Fibroblast of lung (primary cell): ENCODE results near the gene GAGE12E. TPM values are rescaled to one million over a fixed set of nuclear protein-coding genes. Genes with fewer than 3 reads are reported as not detected.
"Not testable (repeated sequence)": the region's sequence is repeated elsewhere in the genome, so short reads cannot be mapped to it uniquely, and the experiment has no call there.

ENCODE experiments used
- DNase-seq, 2 donors: peaks; one replicate each; pipeline versions ENCODE4 v3.0.0 to v3.0.0-alpha.2; 2010; ENCODE audit warnings: low read depth in 2 of 2
- H2AFZ ChIP-seq: 2 replicates; pipeline ENCODE4 v1.5.1; 2012; ENCODE audit warnings: low read length, control low read depth, inconsistent platforms
- H3K27ac ChIP-seq: 2 replicates; pipeline ENCODE4 v1.5.1; 2011; ENCODE audit warnings: low read length, control low read depth; ENCODE audit not compliant: insufficient read depth
- H3K27me3 ChIP-seq: 2 replicates; pipeline ENCODE4 v1.5.1; 2011; ENCODE audit warnings: mild to moderate bottlenecking, low read length; ENCODE audit not compliant: control insufficient read depth, insufficient read depth
- H3K36me3 ChIP-seq: 2 replicates; pipeline ENCODE4 v1.5.1; 2011; ENCODE audit warnings: low read length; ENCODE audit not compliant: control insufficient read depth, insufficient read depth
- H3K4me1 ChIP-seq: 2 replicates; pipeline ENCODE4 v1.5.1; 2011; ENCODE audit warnings: low read length; ENCODE audit not compliant: control insufficient read depth, insufficient read depth; ENCODE audit errors: extremely low read depth
- H3K4me2 ChIP-seq: 2 replicates; pipeline ENCODE4 v1.5.1; 2011; ENCODE audit warnings: low read length, control low read depth; ENCODE audit not compliant: insufficient read depth; ENCODE audit errors: extremely low read depth
- H3K4me3 ChIP-seq, 4 experiments: fragments of 200-600 bp in 1 of 4; sonication (generic) in 1 of 4; replicated peaks in 1 of 4; 2 replicates each; pipeline ENCODE4 v1.5.1; 2011 to 2016; ENCODE audit warnings: low read length in 4 of 4, low read depth in 3 of 4, mild to moderate bottlenecking in 3 of 4, control low read depth in 2 of 4, inconsistent platforms in 1 of 4, mixed read lengths in 1 of 4; ENCODE audit not compliant: insufficient read depth in 1 of 4; ENCODE audit errors: control extremely low read depth in 1 of 4
- H3K79me2 ChIP-seq: 2 replicates; pipeline ENCODE4 v1.5.1; 2012; ENCODE audit warnings: mild to moderate bottlenecking, low read length, inconsistent platforms; ENCODE audit not compliant: control insufficient read depth, insufficient read depth
- H3K9ac ChIP-seq: 2 replicates; pipeline ENCODE4 v1.5.1; 2011; ENCODE audit warnings: mild to moderate bottlenecking, low read length, control low read depth; ENCODE audit not compliant: insufficient read depth
- H3K9me3 ChIP-seq: 2 replicates; pipeline ENCODE4 v1.5.1; 2012; ENCODE audit warnings: low read depth, low read length; ENCODE audit not compliant: control insufficient read depth, insufficient read depth
- H4K20me1 ChIP-seq: 2 replicates; pipeline ENCODE4 v1.5.1; 2011; ENCODE audit warnings: low read length; ENCODE audit not compliant: control insufficient read depth, insufficient read depth; ENCODE audit errors: extremely low read depth
- polyA minus RNA-seq: library from RNA; depleted of rRNA, polyadenylated mRNA; stranded (reverse); fragments of >200 nt; gene quantifications from 2 replicates; pipeline ENCODE4 v1.2.3, GENCODE V29; 2011; ENCODE audit warnings: low replicate concordance
- polyA plus RNA-seq, 2 donors: library from polyadenylated mRNA; depleted of rRNA in 1 of 2; stranded (reverse) in 1 of 2; unstranded in 1 of 2; fragments of >200 nt; gene quantifications; 2 replicates each; pipeline ENCODE4 v1.2.1, GENCODE V29; 2011 to 2012; ENCODE audit warnings: missing spikeins in 1 of 2
- total RNA-seq: library from RNA; depleted of rRNA; stranded (reverse); fragments of >200 nt; gene quantifications from 2 replicates; pipeline ENCODE4 v1.2.1, GENCODE V29; 2014

GAGE12E gene
- total RNA-seq (not detected in 2 replicates), polyA plus RNA-seq (not detected in 2 replicates), polyA minus RNA-seq (not detected in 2 replicates)
- not detected in 2 replicates for polyA plus RNA-seq (2012)

- not testable (repeated sequence) for H3K36me3 ChIP-seq, H3K27me3 ChIP-seq, H3K9ac ChIP-seq, DNase-seq, H3K4me3 ChIP-seq, H4K20me1 ChIP-seq, H3K9me3 ChIP-seq, H3K4me1 ChIP-seq, H3K27ac ChIP-seq, H3K4me2 ChIP-seq, H3K79me2 ChIP-seq, H2AFZ ChIP-seq
Observed at GRCh38 chrX:49550989-49551388, at the start of gene GAGE12E. TSS of gene GAGE12E (plus strand) at chrX:49551289. CDS start at chrX:49552444, 1,155 bp downstream.

GRCh38 chrX:49531877-49532276 is 19.2 kb upstream of the GAGE12E start, which contains the start of gene GAGE12C:
TSS of gene GAGE12C (plus strand) at chrX:49532177. CDS start at chrX:49533332, 1,155 bp downstream.
- H3K36me3 ChIP-seq, H3K4me3 ChIP-seq, H3K27ac ChIP-seq, H3K27me3 ChIP-seq, H4K20me1 ChIP-seq, H2AFZ ChIP-seq, DNase-seq, H3K4me2 ChIP-seq, H3K79me2 ChIP-seq, H3K4me1 ChIP-seq, H3K9me3 ChIP-seq, H3K9ac ChIP-seq: not testable (repeated sequence)

- not testable (repeated sequence) for H3K79me2 ChIP-seq, H3K4me2 ChIP-seq, H4K20me1 ChIP-seq, H3K27ac ChIP-seq, H3K4me1 ChIP-seq, H2AFZ ChIP-seq, H3K9me3 ChIP-seq, H3K36me3 ChIP-seq, H3K27me3 ChIP-seq, DNase-seq, H3K4me3 ChIP-seq, H3K9ac ChIP-seq
Observed at GRCh38 chrX:49541433-49541832, 9.7 kb upstream of the GAGE12E start, which contains the start of gene GAGE12D. TSS of gene GAGE12D (plus strand) at chrX:49541733. CDS start at chrX:49542888, 1,155 bp downstream.

GRCh38 chrX:49560542-49560941 is 9.5 kb downstream of the GAGE12E start, which contains the start of gene GAGE12F:
TSS of gene GAGE12F (plus strand) at chrX:49560842. CDS start at chrX:49561997, 1,155 bp downstream.
- H3K9me3 ChIP-seq, H2AFZ ChIP-seq, H3K79me2 ChIP-seq, H3K4me2 ChIP-seq, H3K27ac ChIP-seq, H4K20me1 ChIP-seq, H3K27me3 ChIP-seq, H3K36me3 ChIP-seq, H3K4me3 ChIP-seq, H3K9ac ChIP-seq, DNase-seq, H3K4me1 ChIP-seq: not testable (repeated sequence)

GRCh38 chrX:49568728-49569127 is 17.6 kb downstream of the GAGE12E start:
- not testable (repeated sequence) for H3K9me3 ChIP-seq, H3K9ac ChIP-seq, H3K4me3 ChIP-seq, H3K4me1 ChIP-seq, H2AFZ ChIP-seq, H4K20me1 ChIP-seq, H3K4me2 ChIP-seq, H3K79me2 ChIP-seq, H3K27me3 ChIP-seq, H3K36me3 ChIP-seq, H3K27ac ChIP-seq, DNase-seq

GRCh38 chrX:49569152-49569551 is 18.1 kb downstream of the GAGE12E start:
- not testable (repeated sequence) for H3K4me2 ChIP-seq, H3K9me3 ChIP-seq, H4K20me1 ChIP-seq, H2AFZ ChIP-seq, H3K4me3 ChIP-seq, H3K79me2 ChIP-seq, H3K36me3 ChIP-seq, DNase-seq, H3K4me1 ChIP-seq, H3K27ac ChIP-seq, H3K9ac ChIP-seq, H3K27me3 ChIP-seq

GRCh38 chrX:49570100-49570499 is 19.0 kb downstream of the GAGE12E start, which contains the start of gene GAGE12G:
TSS of gene GAGE12G (plus strand) at chrX:49570400. CDS start at chrX:49571555, 1,155 bp downstream.
- not testable (repeated sequence) for H3K36me3 ChIP-seq, H2AFZ ChIP-seq, H3K27ac ChIP-seq, H3K9me3 ChIP-seq, DNase-seq, H4K20me1 ChIP-seq, H3K9ac ChIP-seq, H3K79me2 ChIP-seq, H3K27me3 ChIP-seq, H3K4me1 ChIP-seq, H3K4me3 ChIP-seq, H3K4me2 ChIP-seq
